PFSK-1 (cell line): Measurements from ENCODE around the gene KIAA0586.

ENCODE experiments used
- POLR2AphosphoS5 ChIP-seq: IDR thresholded peaks from 2 replicates; pipeline ENCODE4 v1.6.1; 2012; ENCODE audit warnings: low read depth, mild to moderate bottlenecking, control low read depth, low read length, moderate library complexity
- REST ChIP-seq, 2 experiments: IDR thresholded peaks; 2 replicates each; pipeline versions ENCODE4 v1.6.1 to v1.8.0; 2011 to 2012; ENCODE audit warnings: low read depth in 2 of 2, low read length in 2 of 2, control low read depth in 1 of 2, inconsistent platforms in 1 of 2, mild to moderate bottlenecking in 1 of 2, moderate library complexity in 1 of 2; ENCODE audit not compliant: insufficient read depth in 1 of 2
- SIN3A ChIP-seq: IDR thresholded peaks from 2 replicates; pipeline ENCODE4 v1.6.1; 2012; ENCODE audit warnings: mild to moderate bottlenecking, low read length, moderate library complexity, borderline replicate concordance; ENCODE audit not compliant: insufficient read depth

GRCh38 chr14:58491593-58491992 is 64.1 kb downstream of the KIAA0586 start:
- TF ChIP-seq POLR2AphosphoS5 (no peak), REST (IDR thresholded peaks at IDR 0.05; ENCODE audit: insufficient read depth in 1 of 2, low read depth in 2 of 2, low read length in 2 of 2) (no peak), SIN3A (no peak)
